ENCODE results near the gene USP2. TPM values are rescaled to one million over a fixed set of nuclear protein-coding genes. Genes with fewer than 3 reads are reported as not detected.

USP2 gene
- total RNA-seq, 1 donor from 2014 or later: 2.0 TPM

GRCh38 chr11:119377961-119378667 lies 3.4 kb downstream of the USP2 start:
- no peak for TF ChIP-seq CTCF (IDR thresholded peaks at IDR 0.05; ENCODE audit: insufficient read depth, low read length, poor library complexity, severe bottlenecking)
- Histone ChIP-seq H3K27me3 (ENCODE audit: control insufficient read depth, insufficient read depth, low read length) (no peaks in the 10 kb centered on the region), H3K36me3 (ENCODE audit: control insufficient read depth, insufficient read depth, low read length) (no peaks in the 10 kb centered on the region), H3K4me3 (ENCODE audit: low read depth, low read length) (no peak overlapping the region)
- no peak for DNase-seq (ENCODE audit: low read depth)

- no peak for DNase-seq (ENCODE audit: low read depth)
- no peaks in the 10 kb centered on the region for H3K27me3 ChIP-seq (ENCODE audit: control insufficient read depth, insufficient read depth, low read length)
- H3K4me3 ChIP-seq (ENCODE audit: low read depth, low read length): no peak overlapping the region
- no peaks in the 10 kb centered on the region for H3K36me3 ChIP-seq (ENCODE audit: control insufficient read depth, insufficient read depth, low read length)
- no peak for TF ChIP-seq CTCF (IDR thresholded peaks at IDR 0.05; ENCODE audit: insufficient read depth, low read length, poor library complexity, severe bottlenecking)
Observed at GRCh38 chr11:119377112-119377901, 4.2 kb downstream of the USP2 start.

GRCh38 chr11:119376197-119376847 lies 5.2 kb downstream of the USP2 start:
- no peak for TF ChIP-seq CTCF (IDR thresholded peaks at IDR 0.05; ENCODE audit: insufficient read depth, low read length, poor library complexity, severe bottlenecking)
- no peak for DNase-seq (ENCODE audit: low read depth)
- H3K27me3 ChIP-seq (ENCODE audit: control insufficient read depth, insufficient read depth, low read length): no peaks in the 10 kb centered on the region
- H3K36me3 ChIP-seq (ENCODE audit: control insufficient read depth, insufficient read depth, low read length): no peaks in the 10 kb centered on the region
- H3K4me3 ChIP-seq (ENCODE audit: low read depth, low read length): no peak overlapping the region

- Histone ChIP-seq H3K4me3 (ENCODE audit: low read depth, low read length) (no peak overlapping the region), H3K36me3 (ENCODE audit: control insufficient read depth, insufficient read depth, low read length) (no peaks in the 10 kb centered on the region), H3K27me3 (ENCODE audit: control insufficient read depth, insufficient read depth, low read length) (no peaks in the 10 kb centered on the region)
- DNase-seq (ENCODE audit: low read depth): no peak
- TF ChIP-seq CTCF (IDR thresholded peaks at IDR 0.05; ENCODE audit: insufficient read depth, low read length, poor library complexity, severe bottlenecking): no peak
Observed at GRCh38 chr11:119375337-119376196, 5.9 kb downstream of the USP2 start.

- no peaks in the 10 kb centered on the region for H3K27me3 ChIP-seq (ENCODE audit: control insufficient read depth, insufficient read depth, low read length)
- no peak for DNase-seq (ENCODE audit: low read depth)
- no peaks in the 10 kb centered on the region for H3K36me3 ChIP-seq (ENCODE audit: control insufficient read depth, insufficient read depth, low read length)
- no peak for TF ChIP-seq CTCF (IDR thresholded peaks at IDR 0.05; ENCODE audit: insufficient read depth, low read length, poor library complexity, severe bottlenecking)
- no peak overlapping the region for H3K4me3 ChIP-seq (ENCODE audit: low read depth, low read length)
Observed at GRCh38 chr11:119374632-119375336, 6.7 kb downstream of the USP2 start.

Measured in kidney epithelial cell (primary cell).